ENCODE results near the gene ATP7B. TPM values are rescaled to one million over a fixed set of nuclear protein-coding genes. Genes with fewer than 3 reads are reported as not detected.

The ATP7B gene
- total and polyA plus RNA-seq, 2 donors (not counting 1 experiment from before 2014, with no cell fraction given), result 1.7 to 3.3 TPM

DNA sequence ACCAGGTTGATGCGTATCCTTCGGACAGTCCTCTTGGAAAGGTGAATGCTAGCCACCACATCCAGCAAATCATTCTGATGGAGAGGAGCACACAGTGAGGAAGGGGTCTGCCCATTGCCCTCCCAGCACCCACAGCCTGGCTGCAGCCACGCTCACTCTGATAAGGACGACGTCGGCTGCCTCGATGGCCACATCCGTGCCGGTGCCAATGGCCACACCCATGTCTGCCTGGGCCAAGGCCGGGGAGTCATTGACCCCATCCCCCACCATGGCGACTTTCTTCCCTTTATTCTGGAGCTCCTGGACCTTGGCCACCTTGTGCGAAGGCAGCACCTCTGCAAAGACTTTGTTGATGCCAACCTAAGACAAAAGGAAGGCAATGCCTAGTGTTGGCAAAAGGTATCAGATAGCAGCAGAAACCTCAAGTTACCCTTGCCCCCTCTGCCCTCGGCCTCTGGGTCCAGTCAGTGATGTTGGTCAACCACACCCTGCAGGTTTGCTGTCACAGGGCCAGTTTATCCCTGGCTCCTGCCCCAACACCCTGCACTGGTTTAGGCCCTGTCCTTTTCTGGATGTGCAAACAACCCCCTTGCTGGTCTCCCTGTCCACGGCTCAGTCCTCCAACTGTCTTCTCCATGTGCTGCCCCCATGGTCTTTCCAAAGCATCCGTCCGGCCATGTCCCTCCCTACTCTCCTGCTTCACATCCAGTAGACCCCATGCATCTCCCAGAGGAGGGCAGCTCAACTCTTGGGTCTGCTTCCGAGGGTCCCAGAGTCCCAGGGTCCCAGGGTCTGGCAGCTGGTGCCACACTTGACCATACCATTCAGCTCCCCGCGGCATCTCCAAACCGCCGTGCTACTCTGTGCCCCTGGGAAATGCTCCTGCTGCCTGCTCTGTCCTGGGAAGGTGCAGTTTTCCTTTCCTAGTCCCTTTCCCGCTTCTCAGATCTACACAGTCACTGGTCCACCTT, 73.6 kb downstream of the ATP7B start:
- Histone ChIP-seq H3K4me1 (ENCODE audit: control insufficient read depth, extremely low read depth, insufficient read depth, low read length) (no peaks in the 10 kb centered on the region), H3K27me3 (ENCODE audit: control insufficient read depth, insufficient read depth, low read length) (no peaks in the 10 kb centered on the region), H4K20me1 (ENCODE audit: control insufficient read depth, extremely low read depth, insufficient read depth, low read length) (no peaks in the 10 kb centered on the region), H3K9me3 (ENCODE audit: control insufficient read depth, insufficient read depth, low read depth, low read length) (no peaks in the 10 kb centered on the region), H3K36me3 (ENCODE audit: control insufficient read depth, insufficient read depth, low read length) (no peaks in the 10 kb centered on the region), H3K27ac (ENCODE audit: insufficient read depth, low read length) (no peak overlapping the region), H3K4me2 (ENCODE audit: extremely low read depth, insufficient read depth, low read length) (no peak overlapping the region), H3K9ac (ENCODE audit: insufficient read depth, low read length) (no peak overlapping the region), H2AFZ (ENCODE audit: low read length) (no peak overlapping the region), H3K4me3 (replicated peaks in 1 of 4; ENCODE audit: control extremely low read depth in 1 of 4, insufficient read depth in 1 of 4, low read depth in 3 of 4, low read length in 4 of 4) (no peak overlapping the region), H3K79me2 (ENCODE audit: control insufficient read depth, insufficient read depth, low read length) (no peaks in the 10 kb centered on the region)
- no peak for DNase-seq (ENCODE audit: low read depth in 2 of 2)
- no peak for TF ChIP-seq EZH2 (IDR thresholded peaks at IDR 0.05; ENCODE audit: low read length, missing control alignments)
- TF ChIP-seq, protein P1, sequence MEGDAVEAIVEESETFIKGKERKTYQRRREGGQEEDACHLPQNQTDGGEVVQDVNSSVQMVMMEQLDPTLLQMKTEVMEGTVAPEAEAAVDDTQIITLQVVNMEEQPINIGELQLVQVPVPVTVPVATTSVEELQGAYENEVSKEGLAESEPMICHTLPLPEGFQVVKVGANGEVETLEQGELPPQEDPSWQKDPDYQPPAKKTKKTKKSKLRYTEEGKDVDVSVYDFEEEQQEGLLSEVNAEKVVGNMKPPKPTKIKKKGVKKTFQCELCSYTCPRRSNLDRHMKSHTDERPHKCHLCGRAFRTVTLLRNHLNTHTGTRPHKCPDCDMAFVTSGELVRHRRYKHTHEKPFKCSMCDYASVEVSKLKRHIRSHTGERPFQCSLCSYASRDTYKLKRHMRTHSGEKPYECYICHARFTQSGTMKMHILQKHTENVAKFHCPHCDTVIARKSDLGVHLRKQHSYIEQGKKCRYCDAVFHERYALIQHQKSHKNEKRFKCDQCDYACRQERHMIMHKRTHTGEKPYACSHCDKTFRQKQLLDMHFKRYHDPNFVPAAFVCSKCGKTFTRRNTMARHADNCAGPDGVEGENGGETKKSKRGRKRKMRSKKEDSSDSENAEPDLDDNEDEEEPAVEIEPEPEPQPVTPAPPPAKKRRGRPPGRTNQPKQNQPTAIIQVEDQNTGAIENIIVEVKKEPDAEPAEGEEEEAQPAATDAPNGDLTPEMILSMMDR (conservative IDR thresholded peaks at IDR 0.05 in 1 of 2, IDR thresholded peaks at IDR 0.05 in 1 of 2; ENCODE audit: low read depth in 1 of 2, low read length in 2 of 2), result no peak

DNA sequence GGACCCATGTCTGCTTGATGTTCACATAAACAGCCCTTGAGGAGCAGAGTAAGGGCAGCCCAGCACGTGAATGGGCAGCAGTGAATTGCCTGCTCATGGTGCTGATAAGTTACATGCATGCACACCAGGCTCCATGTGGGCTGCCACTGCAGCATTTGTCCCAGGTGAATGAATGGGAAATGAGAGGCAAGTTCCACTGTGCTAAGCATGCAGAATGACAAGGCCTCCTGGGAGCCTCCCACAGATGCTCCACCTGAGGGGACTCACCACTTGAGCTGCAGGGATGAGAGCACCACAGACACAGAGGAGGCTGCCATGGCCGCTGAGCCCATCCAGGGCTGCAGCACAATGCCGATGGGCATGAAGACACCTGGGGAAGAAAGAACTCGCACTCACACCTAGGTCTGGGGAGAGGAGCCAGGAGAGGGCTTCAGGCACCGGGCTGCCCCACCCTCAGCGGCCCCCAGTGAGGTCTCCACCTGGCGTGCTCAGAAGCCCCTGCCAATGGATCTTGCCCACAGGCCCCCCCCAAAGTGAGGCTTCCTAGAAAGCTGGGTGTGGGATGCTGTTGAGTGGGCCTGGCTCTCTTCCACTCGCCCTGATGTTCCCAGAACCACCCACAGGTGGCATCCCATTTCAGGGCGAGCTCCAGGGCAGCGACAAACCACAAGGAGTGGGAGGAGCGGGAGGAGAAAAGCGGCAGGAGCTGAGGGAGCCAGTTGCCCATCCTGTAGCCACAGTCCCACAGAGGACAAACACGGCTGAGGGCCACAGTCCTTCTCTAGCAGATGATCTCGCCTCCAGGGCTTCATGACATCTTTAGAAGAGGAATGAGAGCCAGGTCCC, 75.7 kb downstream of the ATP7B start:
- no peaks in the 10 kb centered on the region for H4K20me1 ChIP-seq (ENCODE audit: control insufficient read depth, extremely low read depth, insufficient read depth, low read length)
- H3K36me3 ChIP-seq (ENCODE audit: control insufficient read depth, insufficient read depth, low read length), result no peaks in the 10 kb centered on the region
- H3K4me1 ChIP-seq (ENCODE audit: control insufficient read depth, extremely low read depth, insufficient read depth, low read length), result no peaks in the 10 kb centered on the region
- DNase-seq (ENCODE audit: low read depth in 2 of 2), result peak in 1 of 2 donors; percentile 6
- TF ChIP-seq, protein P1 (conservative IDR thresholded peaks at IDR 0.05 in 1 of 2, IDR thresholded peaks at IDR 0.05 in 1 of 2; ENCODE audit: low read depth in 1 of 2, low read length in 2 of 2), result no peak
- TF ChIP-seq EZH2 (IDR thresholded peaks at IDR 0.05; ENCODE audit: low read length, missing control alignments), result no peak
- no peaks in the 10 kb centered on the region for H3K9me3 ChIP-seq (ENCODE audit: control insufficient read depth, insufficient read depth, low read depth, low read length)
- H3K4me2 ChIP-seq (ENCODE audit: extremely low read depth, insufficient read depth, low read length), result no peak overlapping the region
- H3K9ac ChIP-seq (ENCODE audit: insufficient read depth, low read length), result no peak overlapping the region
- no peak overlapping the region for H3K27ac ChIP-seq (ENCODE audit: insufficient read depth, low read length)
- H3K4me3 ChIP-seq (replicated peaks in 1 of 4; ENCODE audit: control extremely low read depth in 1 of 4, insufficient read depth in 1 of 4, low read depth in 3 of 4, low read length in 4 of 4), result no peak overlapping the region
- H2AFZ ChIP-seq (ENCODE audit: low read length), result no peak overlapping the region
- H3K27me3 ChIP-seq (ENCODE audit: control insufficient read depth, insufficient read depth, low read length), result no peaks in the 10 kb centered on the region
- H3K79me2 ChIP-seq (ENCODE audit: control insufficient read depth, insufficient read depth, low read length), result no peaks in the 10 kb centered on the region
